NCI-H1105 (cell line): ENCODE results near the gene AKR1B15.
"Not testable (repeated sequence)": the region's sequence is repeated elsewhere in the genome, so short reads cannot be mapped to it uniquely, and the experiment has no call there.

Experiments used
- DNase-seq: peaks from one replicate; lab custom pipeline; 2025; lab: John Stamatoyannopoulos, UW

Gene AKR1B15

DNA sequence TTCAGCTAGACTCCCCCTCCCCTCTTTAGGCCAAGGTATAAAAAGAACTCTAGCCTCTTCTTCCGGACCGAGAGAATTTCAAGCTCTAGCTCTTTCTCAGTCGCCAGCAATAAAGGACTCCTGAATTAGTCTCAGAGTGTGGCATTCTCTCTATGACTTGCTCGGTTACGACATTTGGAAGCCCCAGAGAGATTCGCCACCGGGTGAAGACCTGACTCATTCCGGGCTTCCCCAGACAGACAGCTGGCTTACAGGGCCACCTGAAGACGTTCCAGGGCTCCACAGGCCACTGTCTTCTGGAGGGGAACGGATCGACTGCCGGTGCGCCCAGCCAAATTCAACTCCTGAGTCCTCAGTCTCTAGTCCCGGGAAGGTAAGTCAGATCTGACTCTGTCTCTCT lies at the start of gene AKR1B15:
Gene AKR1B15 (plus strand): TSS at position 234 of the 400 bp plus-strand sequence. CDS start 15,510 bp downstream, outside the sequence.
- DNase-seq = no peak

DNA sequence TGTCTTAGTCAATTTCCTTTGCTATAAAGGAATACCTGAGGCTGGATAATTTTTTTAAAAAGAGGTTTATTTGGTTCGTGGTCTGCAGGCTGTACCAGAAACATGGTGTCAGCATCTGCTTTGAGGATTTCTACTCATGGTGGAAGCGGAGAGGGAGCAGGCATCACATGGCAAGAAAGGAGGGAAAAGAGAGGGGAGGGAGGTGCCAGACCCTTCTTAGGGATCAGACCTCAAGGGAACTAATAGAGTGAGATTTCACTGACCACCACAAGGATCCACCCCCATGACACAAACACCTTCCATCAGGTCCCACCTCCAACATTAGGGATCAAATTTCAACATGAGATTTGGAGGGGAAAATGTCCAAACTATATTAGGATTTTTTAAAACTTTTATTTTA lies 48.5 kb upstream of the AKR1B15 start:
- DNase-seq = no peak

DNA sequence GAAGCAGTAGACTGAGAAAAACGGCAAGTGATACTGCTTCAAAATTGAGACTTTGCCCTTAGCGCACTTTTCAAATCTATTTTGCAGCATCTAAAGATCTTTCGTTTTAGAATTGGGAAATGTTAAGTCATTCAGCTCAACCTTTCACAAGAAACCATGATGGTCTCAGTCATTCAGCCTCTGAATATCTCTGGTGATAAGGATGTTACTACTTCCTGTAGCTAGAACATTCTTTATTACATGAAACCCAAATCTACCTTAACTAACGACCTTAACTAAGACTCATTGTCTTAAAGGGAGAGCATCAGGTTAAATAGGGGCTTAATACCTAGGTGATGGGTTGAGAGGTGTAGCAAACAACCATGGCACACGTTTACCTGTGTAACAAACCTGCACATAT lies 47.9 kb upstream of the AKR1B15 start:
- no peak for DNase-seq

DNA sequence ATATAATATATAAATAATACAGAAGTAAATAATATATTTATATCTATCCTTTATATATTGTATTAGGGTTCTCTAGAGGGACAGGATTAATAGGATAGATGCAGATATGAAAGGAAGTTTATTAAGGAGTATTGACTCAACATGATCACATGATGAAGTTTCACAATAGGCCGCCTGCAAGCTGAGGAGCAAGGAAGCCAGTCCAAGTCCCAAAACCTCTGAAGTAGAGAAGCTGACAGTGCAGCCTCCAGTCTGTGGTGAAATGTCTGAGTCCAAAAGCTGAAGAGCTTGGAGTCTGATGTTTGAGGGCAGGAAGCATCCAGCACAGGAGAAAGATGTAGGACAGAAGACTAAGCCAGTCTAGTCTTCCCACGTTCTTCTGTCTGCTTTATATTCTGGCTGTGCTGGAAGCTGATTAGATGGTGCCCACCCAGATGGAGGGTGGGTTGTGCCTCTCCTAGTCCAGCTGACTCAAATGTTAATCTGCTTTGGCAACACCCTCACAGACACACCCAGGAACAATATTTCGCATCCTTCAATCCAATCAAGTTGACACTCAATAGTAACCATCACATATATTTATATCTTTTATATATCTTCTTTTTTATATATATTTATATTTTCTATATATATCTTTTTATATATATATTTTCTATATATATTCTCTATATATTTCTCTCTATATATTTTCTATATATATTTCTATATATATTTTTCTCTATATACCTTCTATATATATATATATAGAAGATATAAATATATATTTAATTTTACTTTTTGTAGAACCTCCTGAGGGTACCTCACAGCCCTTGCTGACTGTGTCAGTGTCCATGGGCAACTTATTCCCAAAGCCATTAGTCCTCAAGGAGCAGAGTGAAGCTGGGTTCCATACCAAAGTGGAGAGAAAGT lies 46.2 kb upstream of the AKR1B15 start:
- DNase-seq = no peak

DNA sequence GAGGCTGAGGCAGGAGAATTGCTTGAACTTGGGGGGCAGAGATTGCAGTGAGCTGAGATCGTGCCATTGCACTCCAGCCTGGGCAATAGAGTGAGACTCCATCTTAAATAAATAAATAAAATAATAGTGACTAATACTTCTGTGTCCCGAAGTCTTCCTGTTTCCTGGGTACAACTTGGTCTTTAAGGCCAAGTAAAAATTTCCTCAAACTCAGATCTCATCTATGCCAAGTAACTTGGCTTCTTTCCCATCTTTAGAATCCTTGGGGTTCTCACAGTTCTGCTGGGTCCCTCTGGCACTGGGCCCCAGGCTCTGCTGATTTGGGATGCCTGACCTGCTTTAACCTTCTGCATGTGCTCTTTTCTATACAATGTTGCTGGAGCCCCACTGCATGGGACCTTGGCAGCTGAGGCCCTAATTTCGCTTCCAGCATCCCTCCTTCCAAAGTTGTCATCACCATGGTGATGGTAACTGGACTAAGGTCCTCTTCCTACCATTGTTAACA lies 44.2 kb upstream of the AKR1B15 start:
- DNase-seq = no peak

DNA sequence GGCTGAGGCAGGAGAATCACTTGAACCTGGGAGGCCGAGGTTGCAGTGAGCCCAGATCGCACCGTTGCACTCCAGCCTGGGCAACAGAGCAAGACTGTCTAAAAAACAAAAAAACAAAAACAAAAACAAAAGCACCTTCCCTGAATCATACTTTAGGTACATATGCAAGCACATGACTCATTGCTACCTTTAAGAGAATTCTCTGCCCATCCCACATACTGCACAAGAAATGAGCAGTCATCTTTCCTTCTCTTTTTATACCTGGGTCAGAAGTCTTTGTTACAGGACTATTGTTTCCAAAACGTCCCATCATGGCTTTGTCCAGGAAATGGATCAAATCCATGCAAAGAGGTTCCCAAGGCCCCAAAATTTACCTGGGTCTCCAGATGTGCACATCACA lies 43.1 kb upstream of the AKR1B15 start:
- DNase-seq = no peak

DNA sequence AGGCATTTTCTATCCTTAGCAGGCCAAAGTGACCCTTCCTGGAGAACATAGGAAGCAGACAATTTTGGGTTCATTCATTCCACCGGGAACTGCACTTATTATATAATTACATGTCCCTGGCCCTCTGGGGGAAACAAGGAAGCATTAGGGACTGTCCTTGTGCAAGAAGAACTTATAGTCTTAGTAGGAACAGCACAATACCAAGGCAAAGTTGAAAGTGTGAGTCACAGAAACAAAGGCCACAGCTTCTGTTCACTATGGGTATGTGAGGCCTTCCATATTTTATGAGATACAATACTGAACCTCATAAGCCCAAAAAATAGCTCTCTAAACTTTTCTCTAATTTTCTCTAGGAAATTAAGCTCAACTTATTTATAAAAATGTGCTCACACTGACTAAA lies 39.9 kb upstream of the AKR1B15 start:
- DNase-seq = no peak

DNA sequence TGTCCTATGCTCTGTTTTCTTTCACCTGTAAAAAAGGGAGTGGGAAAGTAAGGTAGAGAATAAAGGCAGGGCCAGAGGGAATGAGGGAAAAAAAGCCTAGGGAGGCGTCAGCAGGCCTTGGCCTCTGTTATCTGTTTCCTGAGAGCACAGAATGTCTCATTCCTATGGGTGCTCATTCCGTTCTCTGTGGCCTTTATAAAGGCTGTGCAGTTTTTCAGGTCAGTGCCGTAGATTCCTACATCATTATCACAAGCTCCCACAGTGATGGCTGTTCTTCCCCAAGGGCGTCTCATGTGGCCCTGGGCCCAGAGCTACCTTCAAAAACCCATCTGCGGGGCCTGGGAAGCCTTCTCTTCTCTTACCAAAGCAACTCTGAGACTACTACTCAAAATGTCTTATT lies 38.3 kb upstream of the AKR1B15 start:
- no peak for DNase-seq

DNA sequence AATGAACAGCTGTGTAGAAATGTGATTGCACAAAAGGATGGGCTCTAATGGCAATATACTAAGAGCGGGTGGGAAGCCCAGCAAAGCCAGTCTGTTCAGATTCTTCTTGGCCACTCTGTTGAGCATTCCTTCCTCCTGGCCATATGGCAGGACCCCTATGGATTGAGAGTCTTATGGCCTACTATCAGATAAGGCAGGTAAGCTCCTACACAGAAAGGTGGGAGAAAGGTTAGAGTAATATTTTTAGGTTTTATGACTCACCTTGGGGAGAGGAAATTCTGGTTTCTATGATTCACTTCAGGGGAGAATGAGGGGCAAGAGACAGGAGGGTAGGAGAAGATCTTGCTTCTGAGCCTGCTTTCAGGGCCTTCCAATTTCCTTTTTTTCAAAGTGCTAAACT lies 36.6 kb upstream of the AKR1B15 start:
- no peak for DNase-seq

DNA sequence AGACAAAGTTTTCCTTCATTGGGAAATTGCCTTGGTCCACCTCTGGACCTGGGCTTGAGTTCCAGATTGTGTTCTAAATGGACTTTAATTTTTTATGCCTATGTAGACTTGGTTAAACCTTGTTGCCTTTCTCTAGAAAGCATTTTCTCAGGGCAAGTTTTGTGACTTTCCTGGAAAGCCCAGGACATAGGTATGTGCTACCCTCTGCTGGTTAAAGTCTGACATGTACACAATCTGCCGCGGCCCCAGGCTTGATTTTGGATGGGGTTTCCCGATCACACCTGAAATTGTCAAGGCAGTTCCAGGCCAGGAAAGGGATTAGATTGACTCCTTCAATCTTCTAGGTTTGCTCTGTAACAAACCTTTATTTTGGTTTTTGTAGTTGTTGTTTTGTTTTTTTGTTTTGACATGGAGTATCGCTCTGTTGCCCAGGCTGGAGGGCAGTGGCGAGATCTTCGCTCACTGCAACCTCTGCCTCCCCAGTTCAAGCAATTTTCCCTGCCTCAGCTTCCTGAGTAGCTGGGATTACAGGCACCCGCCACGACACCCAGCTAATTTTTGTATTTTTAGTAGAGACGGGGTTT lies 35.6 kb upstream of the AKR1B15 start:
- peak; percentile 22 for DNase-seq

DNA sequence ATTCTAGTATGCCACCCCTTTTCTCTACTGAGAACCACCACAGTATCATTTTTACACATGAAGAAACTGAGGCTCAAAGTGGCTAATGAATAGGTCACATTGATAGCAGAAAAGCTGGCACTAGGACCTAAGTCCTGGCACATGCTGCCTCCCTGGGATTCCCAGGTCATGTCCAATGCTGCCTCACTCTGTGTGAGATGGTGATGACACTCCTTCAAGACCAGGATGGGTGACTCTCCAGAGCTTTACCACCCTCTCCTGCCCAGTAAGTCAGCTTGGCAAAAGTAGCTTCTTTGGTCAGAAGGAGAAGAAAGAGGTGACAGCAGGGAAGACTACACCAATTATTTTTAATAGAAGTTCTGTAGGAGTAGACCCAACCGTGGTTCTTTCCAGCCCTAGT lies 34.8 kb upstream of the AKR1B15 start:
- DNase-seq = no peak

DNA sequence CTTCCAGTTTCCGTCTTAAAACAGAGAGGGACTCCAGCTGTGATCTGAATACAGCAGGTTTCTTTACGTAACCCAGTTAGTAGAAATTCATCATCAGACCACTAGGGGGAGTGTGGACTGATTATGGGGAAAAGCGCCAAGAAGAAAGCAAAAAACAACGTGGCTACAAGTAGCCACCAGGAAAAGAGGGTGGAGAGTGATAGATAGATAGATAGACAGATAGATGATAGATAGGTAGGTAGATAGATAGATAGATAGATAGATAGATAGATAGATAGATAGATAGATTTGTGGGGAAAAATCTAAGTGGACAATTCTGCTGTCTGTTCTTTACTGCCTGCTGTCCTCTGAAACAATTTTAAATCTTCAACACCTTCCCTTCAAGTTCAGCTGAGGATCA lies 34.2 kb upstream of the AKR1B15 start:
- DNase-seq = peak; percentile 57

DNA sequence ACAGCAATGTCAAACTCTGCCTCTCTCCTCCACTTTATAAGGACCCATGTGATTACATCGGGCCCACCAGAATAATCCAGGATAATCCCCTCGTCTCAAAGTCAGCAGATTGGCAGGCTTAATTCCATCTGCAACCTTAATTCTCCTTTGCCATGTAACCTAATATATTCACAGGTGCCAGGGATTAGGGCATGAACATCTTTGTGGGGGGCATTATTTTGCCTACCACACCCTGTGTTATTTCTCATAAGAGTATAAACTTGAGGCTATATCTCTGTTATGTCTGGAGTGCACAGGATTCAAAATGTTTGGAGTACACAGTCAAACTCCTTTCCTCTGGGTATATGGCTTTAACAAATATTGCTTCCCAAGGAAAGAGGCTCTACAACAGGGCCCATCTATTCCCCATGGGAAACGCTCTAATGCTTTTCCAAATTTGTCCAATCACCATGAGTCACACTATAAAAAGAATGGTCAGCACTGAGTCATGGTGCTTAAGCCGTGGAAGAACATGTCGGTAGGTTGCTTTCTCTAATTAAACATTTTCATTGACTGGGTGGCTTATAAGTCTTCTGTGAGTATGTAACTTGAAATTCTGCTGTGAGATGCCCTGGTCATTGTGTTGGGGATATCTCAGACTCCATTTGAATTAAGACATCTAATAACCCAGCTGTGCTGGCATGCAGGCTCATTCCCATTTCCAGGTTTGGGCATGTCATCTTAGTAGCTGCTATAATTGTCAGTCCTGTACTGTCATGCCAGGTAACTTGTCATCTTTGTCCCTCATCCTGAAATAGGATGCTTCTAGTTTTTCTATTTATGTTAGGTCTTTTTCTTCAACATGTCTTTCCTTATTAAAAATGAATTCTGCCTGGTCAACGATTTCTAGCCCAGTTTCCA lies 33.1 kb upstream of the AKR1B15 start:
- DNase-seq = no peak

DNA sequence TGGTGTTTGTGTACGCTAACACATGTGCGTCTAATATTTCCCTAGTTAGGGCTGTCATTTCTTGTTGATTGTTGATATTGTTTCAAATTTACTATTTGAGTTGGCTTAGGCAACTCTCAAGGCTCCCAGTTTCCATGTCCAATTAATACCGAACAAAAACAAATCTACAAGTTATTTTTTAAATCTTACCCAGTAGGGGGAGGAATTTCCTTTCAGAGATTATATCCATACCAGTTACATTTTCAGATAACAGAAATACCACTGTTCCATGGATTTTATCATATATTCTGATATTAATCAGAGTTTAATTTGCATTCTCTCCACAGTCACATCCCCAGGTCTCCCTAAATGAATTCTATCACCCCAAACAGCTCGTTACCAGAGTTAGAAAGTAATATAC lies 28.8 kb upstream of the AKR1B15 start:
- DNase-seq = no peak

DNA sequence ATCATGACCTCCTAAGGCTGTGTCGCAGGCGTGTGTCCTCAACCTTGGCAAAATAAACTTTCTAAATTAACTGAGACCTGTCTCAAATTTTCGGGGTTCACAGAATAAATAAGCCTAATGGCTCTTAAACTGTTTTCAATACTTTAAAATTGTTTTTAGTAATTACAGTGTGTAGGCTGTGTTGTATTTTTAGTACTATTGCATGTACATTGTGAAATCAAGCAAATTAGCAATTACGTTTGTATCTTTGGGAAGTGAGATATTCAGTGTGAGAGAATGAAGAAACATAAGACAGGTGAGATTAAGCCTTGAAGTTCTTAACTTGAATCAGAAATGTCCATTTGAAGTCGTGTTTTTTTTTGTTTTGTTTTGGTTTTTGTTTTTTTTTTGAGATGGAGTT lies 26.3 kb upstream of the AKR1B15 start:
- no peak for DNase-seq

DNA sequence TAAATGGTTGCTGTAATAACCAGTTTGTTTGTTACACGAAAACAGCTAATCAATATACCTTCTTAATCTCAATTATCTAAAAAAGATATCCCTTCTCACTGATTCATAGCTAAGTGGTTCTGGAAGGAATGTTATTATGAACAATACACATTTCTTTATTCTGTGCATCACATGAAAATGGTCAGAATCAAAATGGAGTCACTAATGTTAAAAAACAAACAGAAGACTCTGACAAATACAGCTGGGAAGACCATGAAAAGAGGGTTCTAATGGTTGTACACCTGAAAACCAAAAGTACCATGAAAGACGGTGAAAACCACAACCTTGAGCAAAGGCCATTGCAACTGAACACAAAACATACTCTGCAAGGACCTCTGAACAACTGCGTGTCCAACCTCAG lies 23.5 kb upstream of the AKR1B15 start:
- DNase-seq = not testable (repeated sequence)

DNA sequence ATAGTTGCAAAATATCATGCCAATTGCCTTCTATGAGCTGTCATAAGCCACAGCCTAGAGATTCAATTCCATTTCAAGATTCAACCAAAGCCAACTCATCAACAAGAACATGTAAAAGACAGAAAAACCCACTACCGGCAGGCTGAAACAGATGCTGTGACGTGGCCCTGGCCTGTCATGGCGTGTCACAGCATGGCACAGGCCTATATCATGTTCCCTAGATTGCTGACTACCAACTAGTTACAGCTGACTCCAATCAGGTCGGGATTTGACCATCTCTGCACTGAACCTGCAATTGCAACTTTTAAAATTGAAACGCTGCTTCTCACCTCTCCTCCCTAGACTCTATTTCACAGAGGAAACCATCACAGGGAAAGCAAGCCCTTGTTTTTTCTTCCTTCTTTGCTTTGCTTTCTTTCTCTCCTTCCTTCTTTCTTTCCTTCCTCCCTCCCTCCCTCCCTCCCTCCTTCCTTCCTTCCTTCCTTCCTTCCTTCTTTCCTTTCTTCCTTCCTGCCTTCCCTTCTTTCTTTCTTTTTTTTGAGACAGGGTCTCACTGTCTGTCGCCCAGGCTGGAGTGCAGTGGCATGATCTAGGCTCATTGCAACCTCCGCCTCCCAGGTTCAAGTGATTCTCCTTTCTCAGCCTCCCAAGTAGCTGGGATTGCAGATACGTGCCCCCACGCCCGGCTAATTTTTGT lies 22.2 kb upstream of the AKR1B15 start:
- not testable (repeated sequence) for DNase-seq

DNA sequence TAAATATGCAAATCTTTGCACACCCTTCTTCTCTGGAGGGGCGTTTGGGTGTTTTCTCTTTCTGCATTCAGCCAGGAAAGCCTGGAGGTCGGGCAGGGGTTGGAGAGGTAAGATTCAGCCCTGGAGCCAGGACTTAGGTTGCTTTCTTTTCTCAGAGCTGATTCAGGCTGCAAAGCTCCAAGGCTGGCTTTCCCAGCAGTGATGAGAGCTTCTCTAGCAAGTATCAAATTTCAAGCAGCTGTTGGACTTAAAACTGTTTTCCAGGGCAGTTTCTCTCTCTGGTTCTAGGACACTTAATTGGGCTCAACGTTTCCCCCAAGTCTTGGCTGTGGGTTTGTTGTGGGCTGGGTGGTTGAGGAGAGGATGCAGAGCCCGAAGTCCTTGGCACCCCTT lies 20.9 kb upstream of the AKR1B15 start:
- DNase-seq = no peak

DNA sequence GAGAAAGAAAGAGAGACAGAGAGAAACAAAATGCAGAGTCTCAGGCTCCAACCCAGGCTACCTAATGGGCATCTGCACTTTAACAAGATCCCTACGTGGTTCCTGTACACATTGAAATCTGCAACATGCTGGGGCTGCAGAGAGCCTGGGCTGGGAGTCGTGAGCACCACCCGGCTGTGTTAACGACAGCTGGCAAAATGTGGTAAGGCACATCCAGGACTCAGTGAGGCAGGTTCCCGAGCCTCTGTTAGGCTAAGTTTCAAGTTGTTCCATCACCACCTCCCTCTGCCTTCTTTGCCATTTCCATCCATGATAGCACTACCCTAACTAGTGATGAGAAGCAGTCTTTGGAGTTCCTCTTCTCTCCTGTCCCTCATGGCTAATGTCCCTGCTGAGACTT lies 20.2 kb upstream of the AKR1B15 start:
- DNase-seq = no peak

DNA sequence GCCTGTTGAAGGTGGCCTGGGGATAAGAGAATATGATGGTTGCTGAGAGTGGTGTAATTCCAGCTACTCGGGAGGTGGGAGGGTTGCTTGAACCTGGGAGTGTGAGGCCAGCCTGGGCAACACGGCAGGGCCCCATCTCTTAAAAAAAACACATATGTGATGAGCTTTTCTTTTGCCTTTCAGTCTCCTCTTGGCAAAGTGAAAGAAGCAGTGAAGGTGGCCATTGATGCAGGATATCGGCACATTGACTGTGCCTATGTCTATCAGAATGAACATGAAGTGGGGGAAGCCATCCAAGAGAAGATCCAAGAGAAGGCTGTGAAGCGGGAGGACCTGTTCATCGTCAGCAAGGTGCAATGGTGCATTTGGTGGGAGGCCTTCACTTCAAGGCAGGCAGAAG lies 18.4 kb upstream of the AKR1B15 start:
- DNase-seq = no peak

DNA sequence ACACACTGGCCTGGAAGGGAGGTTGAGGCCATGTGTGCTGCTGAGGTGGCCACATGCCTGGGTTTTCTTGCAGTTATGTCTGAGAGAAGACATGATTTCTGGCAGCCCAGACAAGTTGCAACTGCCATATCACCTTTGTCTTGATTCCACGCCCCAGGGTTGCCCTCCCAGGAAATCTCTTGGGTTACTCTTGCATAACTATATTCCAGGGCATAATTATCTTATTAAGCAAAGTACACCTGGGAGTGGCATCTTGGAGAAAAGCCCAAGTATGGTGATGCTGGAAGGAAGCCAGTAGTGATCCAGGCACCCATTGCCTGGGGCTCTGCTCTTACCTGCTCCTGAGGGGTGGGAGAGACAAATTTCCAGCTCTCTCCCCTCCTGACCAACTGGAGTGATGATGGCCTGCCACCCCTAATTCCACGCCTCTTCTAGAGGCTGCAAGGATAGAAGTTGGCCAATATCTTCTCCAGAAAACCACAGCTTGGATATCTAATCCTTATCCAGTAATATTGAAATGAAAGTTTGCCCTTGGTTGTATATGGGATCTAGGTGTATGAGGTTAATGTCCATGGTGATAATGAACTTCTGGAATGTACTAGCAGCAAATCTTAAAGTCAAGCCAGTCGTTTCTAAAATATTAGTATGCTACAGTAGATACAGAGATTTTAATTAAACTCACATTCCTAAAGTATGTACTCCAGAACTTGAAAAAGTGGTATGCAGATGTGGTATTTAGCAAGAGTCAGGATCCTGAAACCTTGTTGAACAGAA lies 16.5 kb upstream of the AKR1B15 start:
- no peak for DNase-seq
